ENCODE data around the gene MVD. TPM values are rescaled to one million over a fixed set of nuclear protein-coding genes. Genes with fewer than 3 reads are reported as not detected.

Gene MVD
- total RNA-seq, 4 donors from 2014 or later, result 52.7 to 134 (median 71.4) TPM

DNA sequence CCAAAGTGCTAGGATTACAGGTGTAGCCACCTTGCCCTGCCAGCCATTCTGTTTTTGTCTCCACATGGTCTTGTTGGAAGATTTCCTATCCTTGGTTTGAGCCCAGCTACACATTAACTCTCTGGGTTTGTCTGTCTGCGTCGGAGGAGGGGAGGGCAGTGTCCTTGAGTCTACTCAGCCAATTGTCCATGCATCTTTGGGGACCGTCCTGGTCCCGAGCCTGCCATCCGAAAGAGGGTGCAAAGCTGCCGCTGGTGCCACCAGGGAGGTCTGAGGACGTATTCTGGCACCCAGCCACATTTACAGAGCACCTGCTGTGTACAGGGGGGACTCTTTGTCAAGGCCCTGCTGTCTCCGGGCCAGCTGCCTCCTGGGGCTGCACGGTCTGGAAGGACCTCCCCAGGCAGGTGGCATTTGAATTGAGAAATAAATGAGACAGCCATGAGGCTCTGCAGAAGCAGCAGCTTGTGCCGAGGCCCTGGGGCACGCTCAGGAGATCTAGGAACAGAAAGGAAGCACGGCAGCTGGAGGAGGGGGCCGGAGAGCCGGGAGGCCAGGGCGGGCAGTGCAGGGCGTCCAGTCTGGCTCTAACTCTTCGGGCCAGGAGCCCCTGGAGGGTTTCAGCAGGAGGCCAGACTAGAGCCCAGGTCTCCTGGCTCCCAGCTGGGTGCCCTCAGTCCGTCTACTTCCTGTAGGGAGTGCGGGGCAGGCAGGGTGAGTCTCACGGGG, 13.5 kb downstream of the MVD start:
- intact Hi-C loops (cut with DNase I), result no loop called here
- DNase-seq, result no peak
- Histone ChIP-seq H3K9me3 (no peaks in the 10 kb centered on the region), H3K4me3 (peak overlapping the region; percentile 71 to 96 (median 72)), H3K27ac (peak overlapping the region in 3 of 4 donors; percentile 80 to 91 (median 83)), H3K4me1 (peaks cover 7 to 32% (median 21%) of the 10 kb centered on the region in 3 donors), H3K27me3 (no peaks in the 10 kb centered on the region), H3K36me3 (peaks cover 0 to 40% (median 0%) of the 10 kb centered on the region in 3 donors)
- no peak for TF ChIP-seq POLR2A (IDR thresholded peaks at IDR 0.05)
- WGBS, 2 donors, result 77 to 81% methylated on average over 7 to 10 of the region's 20 CpGs

DNA sequence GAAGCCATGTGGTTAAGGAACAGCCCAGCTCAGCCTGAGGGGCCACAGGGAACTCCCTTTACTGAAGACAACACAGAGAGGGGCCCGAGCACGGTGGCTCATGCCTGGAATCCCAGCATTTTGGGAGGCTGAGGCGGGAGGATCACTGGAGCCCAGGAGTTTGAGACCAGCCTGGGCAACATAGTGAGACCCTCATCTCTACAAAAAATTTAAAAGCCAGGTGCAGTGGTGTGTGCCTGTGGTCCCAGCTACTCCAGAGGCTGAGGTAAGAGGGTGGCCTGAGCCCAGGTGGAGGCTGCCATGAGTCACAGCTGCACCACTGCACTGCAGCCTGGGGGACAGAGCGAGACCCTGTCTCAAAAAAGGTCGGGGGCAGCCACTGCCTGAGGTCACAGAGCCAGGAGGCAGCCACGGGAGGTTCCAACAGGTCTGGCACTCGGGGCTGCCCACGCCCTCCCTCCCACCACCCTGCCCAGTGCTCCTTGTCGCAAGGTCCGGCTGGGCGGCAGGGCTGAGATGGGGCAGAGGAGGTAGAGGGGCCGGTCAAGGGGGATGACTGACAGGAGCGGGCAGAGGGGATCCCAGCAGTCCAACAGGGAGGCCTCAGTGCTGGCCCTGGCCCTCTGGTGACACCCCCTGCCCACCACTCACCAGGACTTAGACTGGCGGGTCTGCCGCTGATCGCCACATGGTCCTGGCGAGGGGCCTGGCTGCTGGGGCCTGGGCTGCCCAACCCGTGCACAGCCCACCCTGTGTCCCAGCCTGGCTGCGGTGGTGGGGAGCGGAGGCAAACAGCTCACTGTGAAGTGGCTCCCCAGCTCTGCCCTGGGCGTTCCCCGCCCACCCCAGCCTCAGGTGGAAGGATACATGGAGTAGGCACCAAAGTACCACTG, 15.5 kb downstream of the MVD start:
- DNase-seq, result no peak
- TF ChIP-seq, protein P1, sequence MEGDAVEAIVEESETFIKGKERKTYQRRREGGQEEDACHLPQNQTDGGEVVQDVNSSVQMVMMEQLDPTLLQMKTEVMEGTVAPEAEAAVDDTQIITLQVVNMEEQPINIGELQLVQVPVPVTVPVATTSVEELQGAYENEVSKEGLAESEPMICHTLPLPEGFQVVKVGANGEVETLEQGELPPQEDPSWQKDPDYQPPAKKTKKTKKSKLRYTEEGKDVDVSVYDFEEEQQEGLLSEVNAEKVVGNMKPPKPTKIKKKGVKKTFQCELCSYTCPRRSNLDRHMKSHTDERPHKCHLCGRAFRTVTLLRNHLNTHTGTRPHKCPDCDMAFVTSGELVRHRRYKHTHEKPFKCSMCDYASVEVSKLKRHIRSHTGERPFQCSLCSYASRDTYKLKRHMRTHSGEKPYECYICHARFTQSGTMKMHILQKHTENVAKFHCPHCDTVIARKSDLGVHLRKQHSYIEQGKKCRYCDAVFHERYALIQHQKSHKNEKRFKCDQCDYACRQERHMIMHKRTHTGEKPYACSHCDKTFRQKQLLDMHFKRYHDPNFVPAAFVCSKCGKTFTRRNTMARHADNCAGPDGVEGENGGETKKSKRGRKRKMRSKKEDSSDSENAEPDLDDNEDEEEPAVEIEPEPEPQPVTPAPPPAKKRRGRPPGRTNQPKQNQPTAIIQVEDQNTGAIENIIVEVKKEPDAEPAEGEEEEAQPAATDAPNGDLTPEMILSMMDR (IDR thresholded peaks at IDR 0.05), result no peak
- no peak for TF ChIP-seq POLR2A (IDR thresholded peaks at IDR 0.05)
- intact Hi-C loops (cut with DNase I), result no loop called here
- Histone ChIP-seq H3K27me3 (no peaks in the 10 kb centered on the region), H3K4me1 (peaks cover 7 to 32% (median 21%) of the 10 kb centered on the region in 3 donors), H3K9me3 (no peaks in the 10 kb centered on the region), H3K4me3 (no peak overlapping the region), H3K27ac (no peak overlapping the region), H3K36me3 (peaks cover 0 to 29% (median 0%) of the 10 kb centered on the region in 3 donors)
- 95 to 100% methylated on average over 3 to 6 of the region's 22 CpGs for WGBS, 2 donors

DNA sequence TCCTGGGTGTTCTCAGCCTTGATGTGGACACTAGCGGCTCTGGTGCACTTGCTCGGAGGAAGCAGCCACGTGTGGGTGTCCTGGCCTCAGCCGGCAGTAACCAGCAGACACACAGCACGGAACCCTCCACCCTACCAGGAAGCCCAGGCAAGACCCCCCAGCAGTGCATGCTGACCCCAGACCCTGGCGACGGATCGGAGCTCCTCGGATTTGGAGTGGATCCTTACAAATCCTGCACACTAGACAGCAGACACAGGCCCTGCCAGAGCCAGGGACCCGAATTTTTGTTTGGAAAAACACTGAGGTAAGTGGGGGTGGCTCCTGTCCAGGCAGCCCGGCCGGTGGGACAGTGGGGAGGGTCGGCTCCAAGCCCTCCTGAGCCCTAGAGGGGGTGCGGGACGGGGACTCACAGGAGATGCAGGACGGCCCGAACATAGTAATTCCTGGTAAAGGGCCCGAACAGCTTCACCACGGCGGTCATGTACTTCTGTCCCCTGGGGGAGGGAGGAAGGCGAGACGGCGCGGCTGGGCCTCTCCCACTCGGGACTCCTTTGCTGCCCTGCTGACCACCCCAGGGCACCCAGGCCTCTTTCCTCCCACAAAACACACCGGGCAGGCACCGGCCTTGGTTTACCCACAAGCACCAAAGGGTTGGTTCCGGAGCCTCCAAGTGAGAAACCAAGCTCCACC, 16.4 kb downstream of the MVD start:
- Histone ChIP-seq H3K27me3 (no peaks in the 10 kb centered on the region), H3K27ac (no peak overlapping the region), H3K4me3 (no peak overlapping the region), H3K9me3 (no peaks in the 10 kb centered on the region), H3K36me3 (peaks cover 0 to 21% (median 0%) of the 10 kb centered on the region in 3 donors), H3K4me1 (peaks cover 5 to 25% (median 18%) of the 10 kb centered on the region in 3 donors)
- intact Hi-C loops (cut with DNase I), result no loop called here
- no peak for DNase-seq
- WGBS, 2 donors, result 83 to 88% methylated on average over 12 to 16 of the region's 28 CpGs
- no peak for TF ChIP-seq POLR2A (IDR thresholded peaks at IDR 0.05)
- TF ChIP-seq, protein P1 (IDR thresholded peaks at IDR 0.05), result no peak

DNA sequence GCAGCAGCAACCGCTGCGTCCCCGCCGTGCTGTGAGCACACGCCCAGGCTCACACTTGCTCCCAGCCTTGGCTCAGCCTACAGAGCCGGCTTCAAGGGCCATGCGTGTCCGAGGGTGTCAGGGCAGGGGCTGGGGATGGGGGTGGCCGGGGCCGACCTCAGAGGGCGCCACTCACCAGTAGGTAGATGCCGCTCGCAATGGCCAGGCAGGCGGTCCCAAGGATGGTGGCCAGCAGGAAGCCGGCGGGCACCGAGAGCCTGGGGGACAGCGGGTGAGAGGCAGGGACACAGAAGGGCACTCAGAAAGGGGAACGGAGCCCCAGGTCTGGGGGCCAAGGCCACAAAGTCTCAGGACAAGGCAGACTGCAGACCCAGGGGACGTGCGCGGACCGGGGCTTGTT, 16.9 kb downstream of the MVD start:
- TF ChIP-seq POLR2A (IDR thresholded peaks at IDR 0.05), result no peak
- TF ChIP-seq, protein P1 (IDR thresholded peaks at IDR 0.05), result no peak
- Histone ChIP-seq H3K4me3 (no peak overlapping the region), H3K9me3 (no peaks in the 10 kb centered on the region), H3K4me1 (peaks cover 0 to 19% (median 14%) of the 10 kb centered on the region in 3 donors), H3K36me3 (peaks cover 0 to 21% (median 0%) of the 10 kb centered on the region in 3 donors), H3K27me3 (peaks cover 0 to 5% (median 0%) of the 10 kb centered on the region in 4 donors), H3K27ac (no peak overlapping the region)
- intact Hi-C loops (cut with DNase I), result no loop called here
- DNase-seq, result no peak
- WGBS, 2 donors, result 98 to 100% methylated on average over 1 to 9 of the region's 23 CpGs

DNA sequence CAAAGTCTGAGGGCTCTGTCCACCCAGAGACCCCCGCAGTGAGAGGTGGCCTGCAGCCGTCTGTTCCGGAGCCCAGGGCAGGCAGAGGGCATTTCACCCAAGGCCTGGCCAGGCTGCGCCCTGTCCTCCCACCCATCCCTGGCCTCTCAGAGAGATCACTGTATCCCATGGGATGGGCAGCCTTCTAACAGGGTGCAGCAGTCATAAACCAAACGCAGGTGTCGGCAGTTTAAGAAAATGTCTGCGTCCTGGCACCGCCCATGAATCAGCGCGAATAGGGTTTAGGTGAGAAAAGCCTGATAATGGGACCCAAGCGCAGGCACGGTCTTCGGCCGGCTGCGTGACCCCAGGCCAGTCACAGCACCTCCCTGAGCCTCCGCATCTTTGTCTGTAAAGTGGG, 17.4 kb downstream of the MVD start:
- H3K4me1 ChIP-seq, result peaks cover 0 to 14% (median 13%) of the 10 kb centered on the region in 3 donors
- H3K27me3 ChIP-seq, result peaks cover 0 to 9% (median 2%) of the 10 kb centered on the region in 4 donors
- TF ChIP-seq POLR2A (IDR thresholded peaks at IDR 0.05), result no peak
- TF ChIP-seq, protein P1 (IDR thresholded peaks at IDR 0.05), result no peak
- intact Hi-C loops (cut with DNase I), result no loop called here
- H3K27ac ChIP-seq, result no peak overlapping the region
- H3K4me3 ChIP-seq, result no peak overlapping the region
- 92 to 98% methylated on average over 10 to 12 of the region's 16 CpGs for WGBS, 2 donors
- H3K9me3 ChIP-seq, result no peaks in the 10 kb centered on the region
- DNase-seq, result no peak
- peaks cover 0 to 21% (median 0%) of the 10 kb centered on the region in 3 donors for H3K36me3 ChIP-seq

Data from esophagus squamous epithelium (tissue), 5 donors.